Measurements from ENCODE around the gene ZKSCAN3. TPM values are rescaled to one million over a fixed set of nuclear protein-coding genes. Genes with fewer than 3 reads are reported as not detected.

ZKSCAN3 gene
- total RNA-seq, 2 experiments from 2014 or later, result 2.3 to 3.0 TPM

- no peak overlapping the region for H3K27ac Mint-ChIP-seq
- H3K36me3 Mint-ChIP-seq (ENCODE audit: low read depth), result no peaks in the 10 kb centered on the region
- peak overlapping the region; percentile 98 for H3K4me3 Mint-ChIP-seq
- ChIA-PET CTCF (no interaction called here), POLR2A (interaction anchor here (1.2 to 1.5 kb wide), 2 partner anchors 16 to 84 kb away, joined by 4 to 5 read pairs; partner anchors contain the start of genes ZSCAN26 and ZSCAN31)
- ATAC-seq, result no peak
- DNase-seq, result no peak
- TF ChIP-seq CTCF (IDR thresholded peaks at IDR 0.05), result no peak
- no peaks in the 10 kb centered on the region for H3K9me3 Mint-ChIP-seq
- peaks cover 31% of the 10 kb centered on the region for H3K4me1 Mint-ChIP-seq (ENCODE audit: low read depth)
- H3K27me3 Mint-ChIP-seq, result peaks cover 5% of the 10 kb centered on the region
- intact Hi-C loops (cut with micrococcal nuclease), result loop anchor here (10.0 kb wide), 2 partner anchors 87 to 447 kb away; partner anchors contain the start of gene ZSCAN26
These were observed 1.8 kb downstream of the ZKSCAN3 start for GRCh38 chr6:28351493-28351925.

GRCh38 chr6:28353356-28353755, 3.6 kb downstream of the ZKSCAN3 start:
- no peak for DNase-seq
- no peaks in the 10 kb centered on the region for H3K9me3 Mint-ChIP-seq
- ATAC-seq, result no peak
- H3K4me1 Mint-ChIP-seq (ENCODE audit: low read depth), result peaks cover 31% of the 10 kb centered on the region
- CTCF ChIA-PET, result interaction anchor here (1.2 kb wide), 1 partner anchor 230 kb away, joined by 3 read pairs; no protein-coding TSS in a partner anchor
- TF ChIP-seq CTCF (IDR thresholded peaks at IDR 0.05), result no peak
- H3K4me3 Mint-ChIP-seq, result no peak overlapping the region
- no peaks in the 10 kb centered on the region for H3K27me3 Mint-ChIP-seq
- POLR2A ChIA-PET, result no interaction called here
- intact Hi-C loops (cut with micrococcal nuclease), result loop anchor here (10.0 kb wide), 2 partner anchors 89 to 449 kb away; partner anchors contain the start of gene ZSCAN26
- H3K36me3 Mint-ChIP-seq (ENCODE audit: low read depth), result no peaks in the 10 kb centered on the region
- H3K27ac Mint-ChIP-seq, result no peak overlapping the region

DNA sequence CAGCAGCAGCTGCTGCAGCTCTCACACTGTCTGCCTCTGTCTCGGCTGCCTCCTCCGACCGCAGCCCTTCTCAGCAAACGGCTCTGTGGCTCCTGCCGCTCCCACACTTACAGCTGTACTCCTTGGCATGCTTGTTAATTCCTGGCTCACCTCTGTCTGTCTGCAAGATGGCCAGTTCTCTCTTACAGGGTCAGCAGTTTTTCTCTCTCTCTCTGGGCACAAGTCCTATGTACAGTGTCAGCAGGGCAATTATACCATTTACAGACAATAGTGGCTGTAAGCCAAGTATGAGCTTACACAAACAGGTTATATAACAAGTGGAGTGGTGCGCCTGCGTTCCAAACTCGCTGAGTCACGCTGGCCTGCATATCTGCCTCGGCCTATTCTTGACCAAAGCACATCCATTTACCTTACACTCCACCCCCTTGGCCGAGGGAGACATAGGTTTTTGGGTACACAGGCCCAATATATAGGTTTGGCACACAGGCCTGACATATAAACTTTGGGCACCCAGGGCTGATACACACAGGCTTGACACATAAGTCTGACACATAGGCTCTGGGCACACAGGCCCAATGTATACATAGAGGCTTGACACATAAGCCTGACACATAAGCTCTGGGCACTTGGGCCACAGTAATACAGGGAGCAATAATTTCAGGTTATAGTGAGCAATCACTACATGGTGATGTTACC, 4.4 kb downstream of the ZKSCAN3 start:
- no peak for TF ChIP-seq CTCF (IDR thresholded peaks at IDR 0.05)
- intact Hi-C loops (cut with micrococcal nuclease), result loop anchor here (10.0 kb wide), 2 partner anchors 89 to 449 kb away; partner anchors contain the start of gene ZSCAN26
- POLR2A ChIA-PET, result no interaction called here
- no peaks in the 10 kb centered on the region for H3K27me3 Mint-ChIP-seq
- H3K27ac Mint-ChIP-seq, result no peak overlapping the region
- no peak overlapping the region for H3K4me3 Mint-ChIP-seq
- CTCF ChIA-PET, result interaction anchor here (0.9 to 3.5 kb wide), 4 partner anchors 102 to 231 kb away, joined by 3 to 18 read pairs (median 6); partner anchors contain the start of genes ZKSCAN4 and ZKSCAN8
- no peaks in the 10 kb centered on the region for H3K36me3 Mint-ChIP-seq (ENCODE audit: low read depth)
- ATAC-seq (no peak), DNase-seq (no peak)
- peaks cover 31% of the 10 kb centered on the region for H3K4me1 Mint-ChIP-seq (ENCODE audit: low read depth)
- H3K9me3 Mint-ChIP-seq, result no peaks in the 10 kb centered on the region

- Mint-ChIP-seq H3K4me3 (peak overlapping the region; percentile 82), H3K36me3 (ENCODE audit: low read depth) (no peaks in the 10 kb centered on the region), H3K27ac (no peak overlapping the region), H3K27me3 (no peaks in the 10 kb centered on the region), H3K4me1 (ENCODE audit: low read depth) (peaks cover 28% of the 10 kb centered on the region), H3K9me3 (no peaks in the 10 kb centered on the region)
- TF ChIP-seq CTCF (IDR thresholded peaks at IDR 0.05), result no peak
- ChIA-PET CTCF (interaction anchor here (0.6 to 3.5 kb wide), 34 partner anchors 12 to 583 kb away, joined by 3 to 19 read pairs (median 4); partner anchors contain the start of genes ZKSCAN4, ZKSCAN8, ZSCAN26 and ZSCAN31), POLR2A (interaction anchor here (1.2 to 1.4 kb wide), 2 partner anchors 14 to 17 kb away, joined by 3 to 4 read pairs; no protein-coding TSS in a partner anchor)
- intact Hi-C loops (cut with micrococcal nuclease), result loop anchor here (10.0 kb wide), 2 partner anchors 90 to 450 kb away; partner anchors contain the start of gene ZSCAN26
- ATAC-seq (no peak), DNase-seq (no peak)
These were observed 5.2 kb downstream of the ZKSCAN3 start for GRCh38 chr6:28354688-28355554.
